GM19023 (cell line): Measurements from ENCODE around the gene PTDSS2.
"Not testable (repeated sequence)": the region's sequence is repeated elsewhere in the genome, so short reads cannot be mapped to it uniquely, and the experiment has no call there.

Experiments
- ATAC-seq: cut with Tn5 transposase; IDR thresholded peaks from one replicate; pipeline ENCODE4 v1.9.1; 2021; ENCODE audit warnings: mild to moderate bottlenecking, moderate library complexity; ENCODE audit not compliant: unreplicated experiment

Gene PTDSS2

DNA sequence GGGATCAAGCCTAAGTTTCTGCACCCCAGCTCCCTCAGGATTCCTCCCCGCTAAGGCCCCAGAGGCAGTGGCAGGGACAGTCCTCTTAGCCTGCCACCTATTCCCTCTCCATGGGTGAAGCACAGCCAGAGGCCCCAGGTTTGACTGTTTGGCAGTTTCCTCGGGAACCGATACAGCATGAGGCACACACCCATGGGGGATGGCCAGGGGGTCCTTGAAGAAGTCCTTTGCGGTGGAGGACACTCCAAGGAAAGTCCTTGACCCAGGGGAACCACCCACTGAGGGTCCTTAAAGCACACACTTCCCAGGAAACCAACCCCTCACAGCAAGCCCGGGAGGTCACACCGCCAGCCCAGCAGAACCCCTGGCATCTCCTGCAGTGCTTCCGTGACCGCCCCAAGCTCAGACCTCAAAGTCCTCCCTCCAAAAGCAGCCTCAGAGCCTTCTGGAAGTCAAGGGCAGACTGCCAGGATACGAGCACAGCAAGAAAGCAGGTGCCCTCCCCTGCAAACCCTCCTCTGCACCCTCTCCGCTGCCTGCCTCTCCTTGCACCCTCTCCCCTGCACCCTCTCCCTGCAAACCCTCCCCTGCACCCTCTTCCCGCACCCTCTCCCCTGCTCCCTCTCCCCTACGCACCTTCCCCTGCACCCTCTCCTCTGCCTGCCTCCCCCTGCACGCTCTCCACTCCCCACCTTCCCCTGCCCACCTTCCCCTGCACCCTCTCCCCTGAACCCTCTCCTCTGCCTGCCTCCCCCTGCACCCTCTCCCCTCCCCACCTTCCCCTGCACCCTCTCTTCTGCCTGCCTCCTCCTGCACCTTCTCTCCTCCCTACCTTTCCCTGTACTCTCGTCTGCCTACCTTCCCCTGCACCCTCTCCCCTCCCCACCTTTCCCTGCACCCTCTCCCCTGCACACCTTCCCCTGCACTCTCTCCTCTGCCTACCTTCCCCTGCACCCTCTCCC is 36.7 kb upstream of the PTDSS2 start:
- no peak for ATAC-seq

DNA sequence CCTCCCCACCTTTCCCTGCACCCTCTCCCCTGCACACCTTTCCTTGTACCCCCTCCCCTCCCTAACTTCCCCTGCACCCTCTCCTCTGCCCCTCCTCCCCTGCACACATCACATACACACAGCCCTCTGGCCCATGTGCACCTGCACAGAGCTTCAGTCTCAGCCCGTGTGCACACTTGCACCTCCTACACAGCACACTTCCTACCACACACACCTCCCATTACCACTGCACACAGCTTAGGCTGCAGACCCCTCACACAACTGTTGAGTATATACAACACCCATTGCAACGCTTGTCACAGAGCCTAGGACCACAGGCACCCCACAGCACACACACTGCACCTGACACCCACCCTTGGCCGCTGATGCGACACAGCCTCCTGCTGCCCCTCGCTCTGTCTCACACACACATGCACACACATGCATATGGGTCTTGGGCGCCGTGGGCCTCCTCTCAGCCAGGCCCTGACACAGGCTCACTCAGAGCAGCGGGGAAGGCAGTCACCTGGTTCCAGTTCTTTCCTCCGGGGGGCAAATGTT is 35.7 kb upstream of the PTDSS2 start:
- ATAC-seq, result no peak

DNA sequence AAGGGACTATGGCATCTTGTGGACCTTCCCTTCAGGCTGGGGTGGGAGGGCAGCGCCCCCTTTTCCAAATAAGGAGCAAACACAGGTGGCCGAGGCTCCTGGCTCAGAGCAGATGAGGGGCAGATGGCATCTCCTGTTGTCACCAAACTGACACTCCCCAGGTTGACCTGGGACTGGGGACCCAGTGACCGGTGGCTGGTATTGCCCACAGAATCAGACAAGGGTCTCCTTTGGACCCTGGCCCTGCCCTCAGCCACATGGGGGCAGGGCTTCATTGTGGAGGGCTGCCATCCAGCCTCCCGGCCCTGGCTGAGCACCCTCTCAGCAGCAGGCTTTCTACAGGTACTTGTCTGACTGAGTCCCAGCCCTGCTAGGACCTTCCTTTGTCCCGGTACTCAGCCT is 34.4 kb upstream of the PTDSS2 start:
- ATAC-seq, result no peak

DNA sequence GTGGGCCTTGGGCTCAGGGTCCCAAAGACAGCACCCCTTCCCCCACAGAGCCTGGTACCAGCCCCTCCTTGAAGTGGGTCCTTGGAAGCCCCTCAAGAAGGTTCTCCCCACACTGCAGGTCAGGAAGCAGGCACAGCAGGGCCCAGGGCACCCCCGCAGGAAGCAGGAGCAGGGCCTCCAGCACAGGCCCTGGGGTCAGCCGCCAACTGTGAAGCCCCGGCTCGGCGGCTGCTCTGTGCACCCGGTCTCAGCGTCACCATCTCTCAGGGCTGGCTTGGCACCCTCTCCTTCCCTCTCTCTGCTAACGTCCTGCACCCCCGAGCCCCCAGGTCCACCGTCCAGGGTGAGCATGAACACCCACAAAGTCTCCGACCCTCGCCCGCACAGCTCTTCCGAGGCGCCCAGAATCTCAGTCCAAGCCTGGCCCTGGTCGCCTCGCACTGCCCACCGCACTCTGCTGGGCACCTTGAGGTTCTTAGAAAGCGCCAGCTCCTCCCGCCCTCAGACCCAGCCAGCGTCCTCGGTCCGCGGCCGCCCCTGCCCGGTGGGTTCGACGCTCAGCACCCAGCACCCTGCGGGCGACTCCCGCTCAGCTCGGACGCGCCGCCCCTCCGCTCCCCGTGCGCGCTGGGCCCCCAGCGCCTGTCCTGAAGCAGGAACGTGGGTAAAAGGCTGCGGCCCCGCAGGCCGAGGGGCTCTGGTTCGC is 33.9 kb upstream of the PTDSS2 start:
- no peak for ATAC-seq

DNA sequence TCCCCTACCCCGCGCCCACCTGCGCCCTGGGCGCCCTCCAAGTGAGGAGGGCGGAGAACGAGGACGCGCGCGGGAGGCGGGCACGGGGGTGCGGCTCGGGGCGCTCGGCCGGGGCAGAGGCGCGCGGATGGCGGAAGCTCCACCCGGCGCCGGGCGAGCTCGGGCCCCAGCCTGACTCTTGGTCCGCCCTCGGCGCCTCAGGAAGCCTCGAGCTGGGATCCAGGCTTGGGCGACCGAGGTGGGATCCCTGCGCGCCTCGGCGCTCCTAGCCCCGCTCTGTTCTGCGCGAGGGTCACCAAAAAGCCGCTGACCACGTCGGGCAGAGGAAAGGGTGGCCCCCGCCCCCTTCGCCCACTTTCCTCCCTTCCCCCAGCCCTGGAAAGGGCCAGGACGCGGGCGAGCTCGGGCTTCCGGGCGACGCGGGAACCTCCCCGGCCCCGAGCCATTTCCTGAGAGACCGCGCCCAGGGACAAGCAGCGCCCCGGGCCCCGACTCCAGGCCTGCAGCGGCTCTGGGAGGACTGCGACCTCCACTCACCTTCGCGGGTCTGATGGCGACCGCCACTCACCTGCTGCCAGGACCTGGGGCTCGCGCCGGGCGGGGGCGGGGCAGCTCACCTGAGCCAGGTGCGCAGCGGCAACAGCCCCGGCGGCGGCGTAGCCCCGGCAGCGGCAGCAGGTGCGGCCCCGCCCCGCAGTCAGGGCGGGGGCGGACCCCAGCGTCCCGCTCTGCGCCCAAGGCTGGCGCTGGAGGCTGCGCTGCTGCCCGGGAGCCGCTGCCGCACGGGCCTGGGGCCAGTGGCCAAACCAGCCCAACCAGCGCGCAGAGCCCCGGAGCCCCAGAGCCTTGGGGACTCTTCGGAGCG is 33.1 kb upstream of the PTDSS2 start:
- no peak for ATAC-seq

DNA sequence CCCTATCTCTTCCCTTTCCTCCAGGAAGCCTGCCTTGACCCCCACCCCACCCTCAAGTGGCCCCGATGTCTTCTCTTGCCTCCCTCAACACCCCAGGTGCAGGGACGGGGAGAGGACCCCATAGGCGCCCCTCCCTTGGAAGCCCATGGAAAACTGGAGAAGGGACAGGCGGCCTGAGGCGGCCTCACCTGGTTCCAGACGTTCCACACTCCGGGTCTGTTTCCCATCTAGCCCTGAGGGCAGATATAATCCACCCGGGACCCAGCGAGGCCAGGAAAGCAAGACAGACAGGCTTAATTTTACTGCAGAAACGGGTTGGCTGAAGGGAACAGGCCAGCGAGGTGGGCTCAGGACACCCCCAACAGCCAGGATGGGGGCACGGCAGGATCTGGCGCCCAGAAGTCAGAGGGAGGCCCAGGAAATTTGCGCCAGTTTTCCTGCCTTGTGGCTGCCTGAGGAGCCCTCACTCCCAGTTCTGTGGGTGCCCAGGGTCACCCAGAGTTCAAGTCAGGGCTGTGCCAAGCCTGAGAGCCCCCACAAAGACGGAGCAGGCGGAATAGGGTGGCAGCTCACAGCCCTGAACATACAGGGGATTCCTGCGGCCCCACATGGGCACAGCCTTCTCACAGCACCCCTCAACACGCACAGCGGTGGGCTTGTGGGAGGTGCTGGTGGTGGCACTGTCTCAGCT is 32.3 kb upstream of the PTDSS2 start:
- ATAC-seq, result no peak

DNA sequence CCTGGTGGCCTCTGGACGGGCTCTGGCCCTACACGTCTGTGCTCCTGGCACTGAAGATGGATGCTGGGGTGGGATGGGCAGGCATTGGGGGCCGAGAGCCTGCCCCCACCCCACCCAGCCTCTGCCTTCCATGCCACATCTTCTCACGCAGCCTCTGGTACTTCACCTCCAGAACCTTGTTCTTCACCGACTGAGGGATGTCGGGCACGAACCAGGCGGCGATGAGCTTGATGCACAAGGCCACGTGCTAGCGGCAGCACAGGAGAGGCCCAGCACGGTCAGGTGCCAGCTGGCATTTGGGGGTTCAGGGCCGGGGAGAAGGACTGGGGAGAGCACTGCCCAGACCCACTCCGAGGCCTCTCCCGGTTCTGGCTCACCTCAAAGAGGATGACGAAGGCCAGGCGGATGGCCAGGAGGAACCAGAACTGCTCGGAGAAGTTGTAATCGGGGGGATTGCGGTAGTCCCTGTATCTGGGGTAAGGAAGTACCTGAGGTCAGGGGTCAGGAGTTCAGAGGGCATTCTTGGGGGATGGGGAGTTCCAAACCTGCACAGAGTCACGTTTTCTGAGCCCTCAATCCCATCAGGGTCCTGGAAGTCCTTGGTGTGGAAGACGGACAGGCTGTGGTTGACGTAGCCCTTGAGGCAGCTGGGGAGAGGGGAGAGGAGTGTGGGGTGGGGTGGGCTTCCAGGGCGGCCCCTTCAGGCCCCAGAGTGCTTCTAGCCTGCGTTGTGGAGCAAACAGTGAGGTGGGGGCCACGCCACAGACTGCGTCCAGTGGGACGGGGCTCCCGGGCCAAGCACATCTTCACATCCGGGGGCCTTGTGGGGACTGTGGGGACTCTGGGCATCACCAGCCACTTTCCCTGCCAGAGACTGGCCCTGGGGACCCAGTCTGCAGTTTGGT is 31.5 kb upstream of the PTDSS2 start:
- ATAC-seq, result no peak

DNA sequence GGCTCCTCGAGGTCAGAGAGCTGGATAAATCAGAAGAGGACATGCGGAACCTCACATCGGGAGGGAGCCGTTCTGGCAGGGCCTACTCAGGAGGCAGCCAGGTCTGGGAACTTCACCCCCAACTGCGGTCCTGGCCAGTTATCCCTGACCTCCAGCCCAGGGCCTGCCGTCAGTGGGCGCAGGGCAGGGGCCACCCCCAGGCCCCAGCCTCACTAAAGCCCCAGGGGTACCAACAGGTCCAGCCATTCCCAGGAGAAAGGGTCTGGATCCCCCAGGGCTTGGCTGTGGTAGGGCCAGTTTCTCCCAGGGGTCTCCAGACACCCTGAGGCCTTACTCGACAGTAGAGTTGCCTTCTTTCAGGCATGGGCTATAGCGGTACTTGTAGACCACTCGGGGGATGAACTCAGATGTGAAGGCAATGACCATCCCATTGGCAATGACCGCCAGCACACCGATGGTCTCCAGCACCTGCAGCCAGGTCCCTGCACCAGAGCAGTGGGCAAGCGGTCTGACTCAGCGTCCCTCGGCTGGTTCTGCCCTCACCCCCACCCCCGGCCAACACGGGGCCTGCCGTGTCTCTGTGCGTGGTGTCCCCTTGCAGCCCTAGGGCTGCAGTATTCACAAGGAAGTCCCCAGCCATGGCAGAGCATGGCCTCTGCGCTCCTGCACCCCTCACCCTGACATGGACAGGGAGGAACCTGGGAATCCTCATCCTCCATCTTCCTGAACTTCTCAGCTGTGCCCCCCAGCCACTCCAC is 30.7 kb upstream of the PTDSS2 start:
- no peak for ATAC-seq

DNA sequence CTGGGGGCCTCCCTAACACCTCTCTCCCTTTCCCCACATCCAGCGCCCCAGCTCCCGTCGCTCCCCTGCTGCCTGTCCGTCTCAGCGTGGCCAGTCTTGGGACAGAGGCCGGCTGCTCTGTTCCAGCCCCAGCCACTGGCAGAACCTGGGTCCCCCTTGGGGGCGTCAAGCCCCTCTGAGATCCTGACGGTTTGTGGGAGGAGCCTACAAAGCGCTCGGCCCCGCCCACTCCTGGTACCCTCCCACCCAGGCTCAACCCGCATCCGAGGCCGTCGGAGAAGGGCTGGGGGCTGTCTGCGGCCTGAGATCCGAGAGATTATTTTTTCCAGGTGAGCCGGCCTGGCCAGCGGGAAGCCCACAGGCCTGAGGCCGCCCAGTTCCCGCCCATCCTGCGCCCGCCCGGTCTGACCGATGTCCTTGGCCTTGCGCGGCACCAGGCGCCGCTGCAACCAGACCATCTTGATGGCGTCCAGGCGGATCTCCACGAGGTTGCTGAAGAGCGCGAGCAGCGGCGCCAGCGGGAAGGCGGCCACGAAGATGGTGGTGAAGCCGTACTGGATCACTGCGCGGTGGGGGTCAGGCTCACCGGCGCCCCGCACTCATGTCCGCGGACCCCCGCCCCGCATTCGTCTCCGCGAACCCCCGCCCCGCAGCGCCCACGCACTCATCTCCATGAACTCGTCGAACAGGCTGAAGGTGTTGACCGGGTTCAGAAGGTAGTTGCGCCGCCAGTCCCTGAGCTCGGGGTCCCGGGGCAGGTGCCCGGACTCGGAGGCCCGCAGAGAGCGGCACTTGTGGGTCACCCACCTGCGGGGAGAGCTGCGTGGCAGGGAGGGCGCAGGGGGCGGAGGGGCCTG is 29.8 kb upstream of the PTDSS2 start:
- no peak for ATAC-seq

DNA sequence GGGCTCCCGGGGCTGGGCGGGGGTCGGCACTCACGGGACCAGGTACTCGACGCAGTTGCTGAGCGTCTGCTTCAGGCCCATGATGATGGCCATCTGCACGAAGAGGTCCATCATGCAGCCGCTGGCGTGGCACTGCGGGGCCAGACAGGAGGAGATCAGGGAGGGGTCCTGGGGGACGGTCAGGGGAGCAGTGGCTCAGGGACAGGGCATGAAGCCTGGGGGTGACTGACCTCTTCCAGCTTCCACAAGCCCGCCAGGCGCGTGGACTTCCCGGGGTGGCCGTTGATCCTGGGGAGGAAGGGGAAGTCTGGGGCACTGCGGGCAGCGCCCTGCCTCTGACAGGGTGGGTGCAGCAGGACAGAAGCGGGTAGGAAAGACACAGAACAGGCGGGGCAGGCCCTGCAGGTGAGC is 29.2 kb upstream of the PTDSS2 start:
- no peak for ATAC-seq

DNA sequence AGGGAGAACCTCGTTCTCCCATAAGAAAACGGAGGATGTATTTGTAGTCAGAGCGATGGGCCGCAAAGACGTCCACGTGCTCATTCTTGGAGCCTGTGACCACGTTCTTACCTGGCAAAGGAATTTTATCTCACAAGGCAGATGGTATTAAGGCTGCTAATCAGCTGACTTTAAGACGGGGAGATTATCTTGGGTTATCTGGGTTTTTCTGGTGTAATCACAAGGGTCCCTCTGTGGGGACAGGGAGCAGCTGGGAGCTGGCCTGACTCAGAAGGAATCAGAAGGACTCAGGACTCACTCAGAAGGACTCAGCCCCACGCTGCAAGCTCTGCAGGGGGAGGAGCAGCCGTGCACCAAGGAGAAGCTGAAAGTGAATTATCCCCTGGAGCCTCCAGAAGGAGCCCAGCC is 27.8 kb upstream of the PTDSS2 start:
- ATAC-seq, result no peak

DNA sequence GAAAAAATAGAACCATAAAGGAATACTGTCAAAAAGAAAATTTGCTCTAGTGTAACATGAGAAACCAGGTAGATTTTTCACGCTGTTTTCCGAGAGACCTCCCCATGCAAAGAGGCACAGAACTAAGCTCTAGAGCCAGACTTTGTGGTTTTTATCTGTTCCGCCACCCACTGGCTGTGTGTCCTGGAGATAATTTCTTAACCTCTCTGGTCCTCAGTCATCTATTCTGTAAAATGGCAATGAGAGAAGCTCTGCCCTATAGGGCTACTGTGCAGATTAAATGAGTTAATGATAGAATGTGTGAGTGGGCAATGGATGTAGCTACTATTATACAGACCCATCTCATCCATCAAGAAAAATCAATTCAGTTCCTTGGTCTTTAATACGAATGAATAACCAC is 25.8 kb upstream of the PTDSS2 start:
- ATAC-seq, result no peak

DNA sequence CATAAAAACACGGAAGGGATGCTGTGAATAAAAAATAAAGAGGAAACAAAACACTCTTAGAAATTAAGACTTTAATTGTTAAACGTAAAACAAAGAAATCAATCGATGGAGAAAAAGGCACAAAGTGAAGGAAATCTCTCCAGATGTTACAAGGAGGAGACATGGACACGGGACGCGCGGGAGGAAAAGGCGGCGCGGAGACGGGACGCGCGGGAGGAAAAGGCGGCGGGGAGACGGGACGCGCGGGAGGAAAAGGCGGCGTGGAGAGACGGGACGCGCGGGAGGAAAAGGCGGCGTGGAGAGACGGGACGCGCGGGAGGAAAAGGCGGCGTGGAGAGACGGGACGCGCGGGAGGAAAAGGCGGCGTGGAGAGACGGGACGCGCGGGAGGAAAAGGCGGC is 25.3 kb upstream of the PTDSS2 start:
- ATAC-seq, result not testable (repeated sequence)

DNA sequence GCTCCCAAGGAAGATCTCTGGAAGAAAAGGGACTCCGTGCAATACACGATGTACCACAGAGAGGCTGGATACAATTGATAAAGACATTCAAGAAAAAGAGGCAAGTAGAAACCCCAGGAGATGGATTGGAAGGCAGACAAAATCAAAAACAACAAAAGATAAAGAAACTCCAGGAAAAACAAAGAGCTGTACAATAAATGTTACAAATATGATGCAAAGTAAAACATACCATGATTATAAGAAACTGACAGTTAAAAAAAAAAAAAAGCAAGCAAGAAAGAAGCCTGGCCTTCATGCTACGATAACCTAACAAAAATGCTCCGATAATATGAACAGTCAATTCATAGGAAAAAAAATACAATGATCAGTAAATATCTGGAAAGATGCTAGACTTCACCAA is 24.8 kb upstream of the PTDSS2 start:
- no peak for ATAC-seq

DNA sequence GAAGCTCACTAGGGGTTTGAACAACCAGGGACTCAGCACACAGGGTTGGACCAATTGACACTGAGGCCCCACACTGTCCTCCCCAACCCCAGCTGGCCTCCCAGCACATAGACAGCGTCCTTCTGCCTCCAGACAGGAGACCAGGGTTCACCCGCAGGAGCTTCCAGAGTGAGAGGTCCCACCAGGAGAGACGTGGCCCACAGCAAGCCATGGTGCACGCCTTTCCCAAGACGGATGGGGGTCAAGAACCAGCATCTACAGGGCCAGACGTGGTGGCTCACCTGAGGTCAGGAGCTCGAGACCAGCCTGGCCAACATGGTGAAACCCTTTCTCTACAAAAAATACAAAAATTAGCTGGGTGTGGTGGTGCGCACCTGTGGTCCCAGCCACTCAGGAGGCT is 23.2 kb upstream of the PTDSS2 start:
- no peak for ATAC-seq

DNA sequence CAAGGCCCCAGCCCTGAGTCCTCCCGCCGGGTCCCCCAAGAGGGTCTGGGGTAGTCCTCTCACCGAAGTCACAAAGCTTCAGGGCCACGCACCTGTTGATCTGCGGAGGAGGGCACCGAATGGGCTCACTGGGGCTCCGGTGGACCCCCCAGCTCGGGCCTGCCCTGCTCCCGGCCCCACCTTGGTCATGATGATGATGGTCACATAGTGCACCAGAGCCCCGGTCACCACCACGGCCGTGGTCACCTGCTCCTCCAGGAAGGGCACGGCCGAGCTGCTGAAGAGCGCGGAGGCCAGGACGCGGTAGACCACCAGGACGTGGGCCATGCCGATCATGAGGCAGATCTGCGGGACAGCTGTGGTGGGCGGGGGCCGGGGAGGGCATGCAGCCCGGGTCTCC is 21.8 kb upstream of the PTDSS2 start:
- ATAC-seq, result no peak

DNA sequence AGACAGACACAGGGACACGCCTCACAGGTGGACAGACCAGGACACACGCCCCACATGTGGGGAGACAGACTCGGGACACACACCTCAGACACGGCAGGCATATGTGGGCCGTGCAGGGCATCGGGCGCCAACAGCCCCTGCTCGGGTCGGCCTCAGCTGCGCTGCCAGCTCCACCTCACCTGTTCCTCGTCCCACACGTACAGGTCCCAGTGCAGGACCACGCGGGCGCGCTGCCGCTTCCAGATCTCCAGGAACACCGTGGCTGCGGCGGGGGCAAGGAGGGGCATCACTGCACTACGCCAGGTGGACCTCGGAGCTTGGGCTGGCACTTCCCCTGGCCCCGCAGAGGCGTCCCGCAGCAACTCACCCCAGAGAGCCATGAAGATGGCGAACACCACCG is 20.7 kb upstream of the PTDSS2 start:
- ATAC-seq, result no peak
